Pancreas (tissue), 10 donors: ENCODE data around the gene ACVRL1. TPM values are rescaled to one million over a fixed set of nuclear protein-coding genes. Genes with fewer than 3 reads are reported as not detected.

Experiments used
- ATAC-seq, 4 donors: fragments of 200-7000 bp; cut with Tn5 transposase; one replicate each; pipeline versions ENCODE4 v1.8.0 to v1.9.1; 2020; ENCODE audit warnings: mild to moderate bottlenecking in 4 of 4, moderate library complexity in 4 of 4
- DNase-seq, 6 donors: peaks; one replicate each; pipeline ENCODE4 v3.0.0-alpha.2; 2020
- FAIRE-seq: peaks from 2 replicates; lab custom pipeline; 2012; peaks lifted over from hg19 to GRCh38; lab: Jason Lieb, UNC
- H3K27ac ChIP-seq, 4 donors: fragments of 200-600 bp; sonication (generic); 1 replicate in 3 of 4; 2 replicates in 1 of 4; pipeline versions ENCODE4 v1.5.0 to v1.8.0; 2020
- H3K27me3 ChIP-seq, 4 donors: fragments of 200-600 bp; one replicate each; pipeline ENCODE4 v1.8.0; 2021
- H3K36me3 ChIP-seq, 3 donors: fragments of 200-600 bp; sonication (generic) in 1 of 3; one replicate each; pipeline versions ENCODE4 v1.5.0 to v1.8.0; 2020 to 2021
- H3K4me1 ChIP-seq, 3 donors: fragments of 200-600 bp; one replicate each; pipeline ENCODE4 v1.8.0; 2021
- H3K4me3 ChIP-seq, 4 donors: fragments of 200-600 bp; sonication (generic) in 2 of 4; one replicate each; pipeline versions ENCODE4 v1.5.0 to v1.8.0; 2020 to 2021
- H3K9me3 ChIP-seq, 4 donors: fragments of 200-600 bp; one replicate each; pipeline ENCODE4 v1.8.0; 2021
- WGBS, 2 donors: extraction: QIAGEN DNeasy Blood & Tissue Kit; methylation state at CpG; one replicate each; pipeline ENCODE4 v1.1.7; 2013; 5-methylcytosine and 5-hydroxymethylcytosine counted together
- intact Hi-C, 3 donors: fragments of 100-400 bp; cut with DNase I; formaldehyde crosslinking; loops; one replicate each; pipeline versions ENCODE4 v1.11.1 to v1.14.2; 2022
- polyA plus RNA-seq, 2 donors: library from polyadenylated mRNA; stranded (reverse); fragments of 200-250 nt; gene quantifications; one replicate each; pipeline ENCODE4 v1.2.3, GENCODE V29; 2013
- total RNA-seq, 6 donors: library from RNA; stranded (reverse); fragmentation: NEBNext Ultra II Directional in 4 of 6; extraction: Animal tissue kit (Norgen Biotek cat#: 25700) in 4 of 6; gene quantifications; one replicate each; pipeline versions ENCODE4 v1.2.1 to v1.2.4, GENCODE V29; 2021 to 2023
- TF ChIP-seq, protein P1 (sequence below), 4 donors: fragments of 200-600 bp; sonication (generic) in 3 of 4; IDR thresholded peaks; one replicate each; pipeline versions ENCODE4 v1.5.0 to v1.8.0; 2021; ENCODE audit warnings: antibody characterized with exemption in 4 of 4
- donor health status: healthy with polysubstance abuse.
- donor health status: DM: no; HTN: no; CAD: no; lungs with moderate emphysema.
- donor health status: DM: no; HTN: no; CAD: no.
- donor health status: control.
- donor health status: control.
- donor health status: Bipolar disorder and iron deficiency.
- donor health status: DM: yes; HTN: yes; CAD: no.
- donor health status: DM: no; HTN: no; CAD: no.
- donor health status: DM: no; HTN: no; CAD: no.
- donor health status: DM: yes; HTN: yes; CAD: no.

The ACVRL1 gene
- total and polyA plus RNA-seq, 8 donors, result 6.6 to 20.8 (median 13.1) TPM

DNA sequence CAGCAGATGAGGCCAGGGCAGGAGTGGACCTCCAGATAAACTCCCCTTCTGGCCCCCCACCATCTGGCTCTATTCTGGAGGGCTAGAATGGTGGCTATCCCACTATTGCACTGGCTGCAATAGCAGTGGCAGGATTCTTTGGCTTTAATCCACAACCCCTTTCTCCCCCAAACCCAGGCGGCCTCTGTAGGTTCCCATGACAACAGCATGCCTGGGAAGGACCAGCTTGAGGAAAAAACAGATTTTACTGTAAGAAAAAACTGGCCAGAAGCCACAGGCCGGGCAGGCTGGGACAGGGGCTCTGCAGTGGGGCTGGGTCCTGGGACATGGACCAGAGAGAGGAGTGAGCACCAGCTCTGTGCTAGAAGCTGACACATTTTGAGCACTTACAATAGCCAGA is 30.6 kb downstream of the ACVRL1 start:
- Histone ChIP-seq H3K27ac (no peak overlapping the region), H3K36me3 (no peaks in the 10 kb centered on the region), H3K9me3 (no peaks in the 10 kb centered on the region), H3K4me3 (no peak overlapping the region), H3K4me1 (peaks cover 0 to 3% (median 0%) of the 10 kb centered on the region in 3 donors), H3K27me3 (no peaks in the 10 kb centered on the region)
- ATAC-seq (no peak), DNase-seq (no peak), FAIRE-seq (no peak)
- WGBS, 2 donors, result 49% methylated on average over 2 of the region's 2 CpGs
- TF ChIP-seq, protein P1, sequence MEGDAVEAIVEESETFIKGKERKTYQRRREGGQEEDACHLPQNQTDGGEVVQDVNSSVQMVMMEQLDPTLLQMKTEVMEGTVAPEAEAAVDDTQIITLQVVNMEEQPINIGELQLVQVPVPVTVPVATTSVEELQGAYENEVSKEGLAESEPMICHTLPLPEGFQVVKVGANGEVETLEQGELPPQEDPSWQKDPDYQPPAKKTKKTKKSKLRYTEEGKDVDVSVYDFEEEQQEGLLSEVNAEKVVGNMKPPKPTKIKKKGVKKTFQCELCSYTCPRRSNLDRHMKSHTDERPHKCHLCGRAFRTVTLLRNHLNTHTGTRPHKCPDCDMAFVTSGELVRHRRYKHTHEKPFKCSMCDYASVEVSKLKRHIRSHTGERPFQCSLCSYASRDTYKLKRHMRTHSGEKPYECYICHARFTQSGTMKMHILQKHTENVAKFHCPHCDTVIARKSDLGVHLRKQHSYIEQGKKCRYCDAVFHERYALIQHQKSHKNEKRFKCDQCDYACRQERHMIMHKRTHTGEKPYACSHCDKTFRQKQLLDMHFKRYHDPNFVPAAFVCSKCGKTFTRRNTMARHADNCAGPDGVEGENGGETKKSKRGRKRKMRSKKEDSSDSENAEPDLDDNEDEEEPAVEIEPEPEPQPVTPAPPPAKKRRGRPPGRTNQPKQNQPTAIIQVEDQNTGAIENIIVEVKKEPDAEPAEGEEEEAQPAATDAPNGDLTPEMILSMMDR (IDR thresholded peaks at IDR 0.05), result no peak
- intact Hi-C loops, result no loop called here

DNA sequence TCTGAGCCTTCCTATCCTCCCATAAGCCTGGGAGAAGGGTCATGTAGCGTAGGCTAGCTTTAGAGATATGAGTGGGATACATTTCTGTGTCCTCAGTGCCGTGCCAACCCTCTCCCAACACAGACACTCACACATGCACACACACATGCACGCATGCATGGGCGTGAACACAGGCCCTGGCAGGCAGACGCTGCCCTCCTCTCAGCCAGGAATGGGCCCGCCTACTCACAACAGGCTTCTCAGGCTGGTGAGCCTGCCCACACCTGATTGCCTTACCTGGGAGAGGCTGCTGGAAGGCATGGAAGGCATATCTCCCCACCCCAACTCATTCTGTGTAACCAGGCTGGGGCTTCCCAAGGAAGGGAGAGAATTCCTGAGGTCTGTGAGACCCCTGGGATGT is 31.4 kb downstream of the ACVRL1 start:
- no peak for DNase-seq
- Histone ChIP-seq H3K9me3 (no peaks in the 10 kb centered on the region), H3K27me3 (no peaks in the 10 kb centered on the region), H3K27ac (no peak overlapping the region), H3K4me3 (no peak overlapping the region), H3K36me3 (no peaks in the 10 kb centered on the region), H3K4me1 (peaks cover 0 to 3% (median 0%) of the 10 kb centered on the region in 3 donors)
- FAIRE-seq, result no peak
- ATAC-seq, result no peak
- TF ChIP-seq, protein P1 (IDR thresholded peaks at IDR 0.05), result no peak
- intact Hi-C loops, result no loop called here
- WGBS, 2 donors, result 86 to 97% methylated on average over 6 of the region's 6 CpGs

DNA sequence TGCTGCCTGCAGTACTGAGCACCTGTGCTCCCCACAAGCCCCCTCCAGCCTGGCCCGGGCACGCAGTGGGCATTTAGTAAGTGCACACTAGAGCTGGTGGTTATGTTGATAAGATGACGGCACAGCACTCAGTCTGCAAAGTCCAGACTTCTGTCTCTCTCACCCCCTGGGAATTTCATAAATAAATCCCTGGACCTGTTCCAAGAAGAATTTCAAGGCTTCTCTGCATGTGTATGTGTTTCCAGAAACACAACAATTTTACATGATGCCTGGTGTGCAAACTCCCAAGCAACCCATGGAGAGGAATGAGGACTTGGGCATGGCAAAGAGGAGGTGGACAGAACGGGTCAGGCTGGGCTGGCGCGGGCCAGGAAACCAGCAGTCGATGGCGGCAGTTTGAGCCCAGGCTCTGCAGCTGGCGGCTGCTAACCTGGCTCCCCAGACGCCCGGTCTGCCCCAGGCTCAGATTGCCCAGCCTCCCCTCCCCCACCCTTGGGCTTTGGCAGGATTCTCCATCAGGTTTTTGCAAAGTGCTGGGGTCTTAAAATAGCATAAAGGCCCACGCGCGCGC is 33.8 kb downstream of the ACVRL1 start:
- WGBS, 2 donors, result 27 to 36% methylated on average over 15 of the region's 15 CpGs
- no peak for FAIRE-seq
- no peak for DNase-seq

DNA sequence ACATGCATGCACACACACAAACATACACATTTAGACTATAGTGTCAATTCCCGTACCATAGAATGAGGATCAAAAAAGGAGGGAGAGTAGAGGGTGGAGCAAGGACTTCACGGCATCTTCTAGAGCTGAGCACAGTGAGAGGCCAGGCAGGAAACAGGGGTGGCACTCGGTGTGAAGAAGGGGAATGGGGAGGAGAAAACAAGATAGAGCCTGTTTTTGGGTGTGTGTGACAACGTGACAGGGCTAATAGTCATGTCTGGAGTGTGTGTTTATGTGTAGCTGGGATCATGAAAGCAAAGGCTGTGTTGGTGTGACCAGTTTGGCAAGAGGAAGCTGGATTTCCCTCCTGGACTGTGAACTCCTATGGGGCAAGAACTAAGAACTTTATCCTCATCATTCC is 34.3 kb downstream of the ACVRL1 start:
- Histone ChIP-seq H3K27me3 (no peaks in the 10 kb centered on the region), H3K4me3 (no peak overlapping the region), H3K4me1 (peaks cover 0 to 3% (median 0%) of the 10 kb centered on the region in 3 donors), H3K9me3 (no peaks in the 10 kb centered on the region), H3K27ac (no peak overlapping the region), H3K36me3 (no peaks in the 10 kb centered on the region)
- WGBS, 2 donors, result 80 to 86% methylated on average over 4 of the region's 4 CpGs
- intact Hi-C loops, result no loop called here
- FAIRE-seq, result no peak
- no peak for DNase-seq
- peak in 2 of 4 donors; percentile 15 to 47 for ATAC-seq
- TF ChIP-seq, protein P1 (IDR thresholded peaks at IDR 0.05), result no peak

More for the DNA sequence above, 33.8 kb downstream of the ACVRL1 start:
- Histone ChIP-seq H3K9me3 (no peaks in the 10 kb centered on the region), H3K4me1 (peaks cover 0 to 3% (median 0%) of the 10 kb centered on the region in 3 donors), H3K27ac (no peak overlapping the region), H3K27me3 (no peaks in the 10 kb centered on the region), H3K36me3 (no peaks in the 10 kb centered on the region), H3K4me3 (no peak overlapping the region)
- TF ChIP-seq, protein P1 (IDR thresholded peaks at IDR 0.05), result no peak
- peak in 3 of 4 donors; percentile 62 to 86 (median 64) for ATAC-seq
- intact Hi-C loops, result no loop called here

DNA sequence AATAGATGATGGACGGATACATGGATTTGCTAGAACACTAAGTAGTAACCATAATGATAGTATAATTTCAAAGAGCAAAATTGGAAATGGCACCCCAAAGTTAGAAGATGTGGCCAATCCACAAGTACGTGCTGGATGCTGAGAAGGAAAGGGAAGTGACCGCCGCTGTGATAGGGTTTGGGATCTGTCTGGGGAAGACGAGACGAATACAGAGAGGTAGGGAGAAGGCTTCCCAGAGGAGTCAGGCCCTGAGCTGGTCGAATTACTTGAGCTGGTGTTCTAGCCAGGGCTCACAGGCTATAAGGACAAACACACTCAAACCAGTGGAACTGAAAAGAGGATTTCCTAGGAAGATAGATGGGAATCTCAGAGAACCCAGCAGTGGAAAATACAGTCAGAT is 34.8 kb downstream of the ACVRL1 start:
- no peak for ATAC-seq
- FAIRE-seq, result no peak

More for the DNA sequence above, 34.8 kb downstream of the ACVRL1 start:
- DNase-seq, result no peak
- intact Hi-C loops, result no loop called here
- H3K4me3 ChIP-seq, result no peak overlapping the region
- 90 to 94% methylated on average over 7 of the region's 7 CpGs for WGBS, 2 donors
- TF ChIP-seq, protein P1 (IDR thresholded peaks at IDR 0.05), result no peak
- no peaks in the 10 kb centered on the region for H3K9me3 ChIP-seq
- no peaks in the 10 kb centered on the region for H3K36me3 ChIP-seq
- H3K27me3 ChIP-seq, result no peaks in the 10 kb centered on the region
- peaks cover 0 to 3% (median 0%) of the 10 kb centered on the region in 3 donors for H3K4me1 ChIP-seq
- no peak overlapping the region for H3K27ac ChIP-seq
